ENCODE data around the gene LRRC41. TPM values are rescaled to one million over a fixed set of nuclear protein-coding genes. Genes with fewer than 3 reads are reported as not detected.
"Not testable (repeated sequence)": the region's sequence is repeated elsewhere in the genome, so short reads cannot be mapped to it uniquely, and the experiment has no call there.

Gene LRRC41
- polyA plus RNA-seq, 3 donors = 82.3 to 96.8 (median 90.6) TPM

DNA sequence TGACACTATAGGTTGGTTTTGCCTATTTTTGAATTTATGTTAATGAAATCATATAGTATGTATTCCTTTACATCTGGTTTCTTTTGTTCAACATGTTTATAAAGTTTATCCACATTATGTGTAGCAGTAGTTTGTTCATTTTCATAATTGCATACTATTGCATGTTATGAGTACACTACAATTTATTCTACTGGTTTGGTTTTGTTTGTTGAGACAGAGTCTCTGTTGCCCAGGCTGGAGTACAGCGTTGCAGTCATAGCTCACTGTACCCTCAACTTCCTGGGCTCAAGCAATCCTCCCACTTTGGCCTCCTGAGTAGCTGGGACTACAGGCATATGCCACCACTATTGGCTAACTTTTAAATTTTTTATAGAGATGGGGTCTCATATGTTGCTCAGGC, 34.8 kb downstream of the LRRC41 start:
- DNase-seq (ENCODE audit: extremely low read depth in 1 of 11, low read depth in 9 of 11, low spot score in 4 of 11) = no peak

- no peak for DNase-seq (ENCODE audit: extremely low read depth in 1 of 11, low read depth in 9 of 11, low spot score in 4 of 11)
Observed at GRCh38 chr1:46263146-46263545, 40.3 kb downstream of the LRRC41 start.

GRCh38 chr1:46262508-46262907, 40.9 kb downstream of the LRRC41 start:
- DNase-seq (ENCODE audit: extremely low read depth in 1 of 11, low read depth in 9 of 11, low spot score in 4 of 11) = no peak

GRCh38 chr1:46256523-46256922, 46.9 kb downstream of the LRRC41 start:
- DNase-seq (ENCODE audit: extremely low read depth in 1 of 11, low read depth in 9 of 11, low spot score in 4 of 11) = no peak

- no peak for DNase-seq (ENCODE audit: extremely low read depth in 1 of 11, low read depth in 9 of 11, low spot score in 4 of 11)
Observed at GRCh38 chr1:46254668-46255067, 48.7 kb downstream of the LRRC41 start.

DNA sequence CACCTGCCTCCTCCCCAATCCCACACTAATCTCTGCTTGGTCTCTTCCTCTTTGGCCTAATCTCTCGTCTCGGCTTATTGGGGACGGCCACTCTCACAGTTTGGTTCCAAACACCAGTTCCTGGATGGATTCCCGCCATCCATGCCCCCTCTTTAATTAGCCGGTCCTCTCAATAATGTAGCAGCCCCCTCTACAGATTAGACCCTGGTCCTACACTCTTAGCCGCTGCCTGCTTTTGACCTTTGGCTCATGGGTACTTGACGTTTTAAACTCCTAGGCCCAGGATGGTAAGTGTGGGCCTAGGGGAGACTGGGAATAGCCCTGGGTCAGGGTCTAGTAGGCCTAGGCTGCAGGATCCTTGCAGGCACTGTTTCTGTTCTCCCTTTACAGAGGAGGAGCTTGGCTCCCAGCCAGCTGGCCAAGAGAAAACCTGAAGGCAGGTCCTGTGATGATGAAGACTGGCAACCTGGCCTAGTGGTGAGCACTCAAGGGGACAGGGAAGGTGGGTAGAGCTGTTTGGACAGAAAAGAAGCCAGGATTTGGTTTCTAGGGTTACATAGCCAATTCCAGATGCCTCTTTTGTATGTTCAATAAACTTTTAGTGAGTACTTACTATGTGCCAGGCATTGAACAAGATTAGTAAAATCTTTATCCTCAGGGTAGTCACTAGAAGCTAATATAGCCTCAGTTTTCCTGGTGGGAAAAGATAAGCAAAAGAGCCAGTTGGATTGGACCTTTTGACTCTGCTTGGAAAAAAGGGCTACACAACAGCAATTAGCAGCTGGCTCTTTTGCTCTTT, 55.1 kb downstream of the LRRC41 start:
- peak in 3 of 11 donors; percentile 15 to 36 (median 19) for DNase-seq (ENCODE audit: extremely low read depth in 1 of 11, low read depth in 9 of 11, low spot score in 4 of 11)

GRCh38 chr1:46247436-46248121, 55.8 kb downstream of the LRRC41 start, which contains the start of gene RAD54L:
Gene RAD54L, plus strand, starts transcription at chr1:46247763. Its CDS starts 643 bp downstream, at chr1:46248406.
- DNase-seq (ENCODE audit: extremely low read depth in 1 of 11, low read depth in 9 of 11, low spot score in 4 of 11) = peak; percentile 89 to 99 (median 96)

DNA sequence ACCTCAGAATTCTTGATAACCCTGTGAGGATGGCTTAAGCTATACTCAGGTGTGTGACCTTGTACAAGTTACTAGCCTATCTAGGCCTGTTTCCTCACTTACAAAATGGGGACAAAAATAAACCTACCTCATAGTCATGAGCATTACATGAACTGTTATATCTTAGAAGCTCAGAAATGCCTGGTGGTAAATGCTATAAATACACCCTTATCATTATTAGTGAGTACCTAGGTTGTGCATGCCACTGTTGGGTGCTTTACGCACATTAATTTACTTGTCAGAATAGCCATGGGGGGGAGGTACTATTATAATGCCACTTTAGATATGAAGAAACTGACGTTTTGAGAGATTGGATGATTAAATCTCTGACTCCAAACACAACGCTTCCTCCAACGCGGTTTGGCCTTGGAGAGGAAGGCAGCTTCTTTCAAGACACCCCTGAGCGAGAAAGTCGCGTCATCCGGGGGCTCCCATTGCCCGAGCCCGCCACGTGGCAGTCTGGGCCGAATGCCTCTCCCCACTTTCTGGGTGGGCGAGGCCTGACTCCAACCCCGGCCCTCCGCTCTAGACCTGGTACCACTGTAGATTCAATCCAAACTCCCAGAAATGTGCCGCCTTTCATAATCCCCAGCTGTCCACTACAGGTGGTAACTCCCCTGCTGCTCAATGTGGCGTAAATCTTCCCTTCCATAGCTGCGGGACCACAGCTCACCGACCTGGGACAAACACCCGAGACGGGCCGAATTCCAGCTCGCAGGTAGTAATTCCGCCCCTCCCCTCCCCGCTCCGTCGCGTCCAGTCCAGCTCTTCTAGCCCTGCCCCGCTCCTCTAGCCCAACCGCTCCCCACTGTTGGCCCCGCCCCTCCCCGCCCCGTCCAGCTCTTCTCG, 56.6 kb downstream of the LRRC41 start:
- DNase-seq (ENCODE audit: extremely low read depth in 1 of 11, low read depth in 9 of 11, low spot score in 4 of 11) = peak in 5 of 11 donors; percentile 37 to 75 (median 46)

GRCh38 chr1:46246136-46246535, 57.3 kb downstream of the LRRC41 start:
- DNase-seq (ENCODE audit: extremely low read depth in 1 of 11, low read depth in 9 of 11, low spot score in 4 of 11) = not testable (repeated sequence)

DNA sequence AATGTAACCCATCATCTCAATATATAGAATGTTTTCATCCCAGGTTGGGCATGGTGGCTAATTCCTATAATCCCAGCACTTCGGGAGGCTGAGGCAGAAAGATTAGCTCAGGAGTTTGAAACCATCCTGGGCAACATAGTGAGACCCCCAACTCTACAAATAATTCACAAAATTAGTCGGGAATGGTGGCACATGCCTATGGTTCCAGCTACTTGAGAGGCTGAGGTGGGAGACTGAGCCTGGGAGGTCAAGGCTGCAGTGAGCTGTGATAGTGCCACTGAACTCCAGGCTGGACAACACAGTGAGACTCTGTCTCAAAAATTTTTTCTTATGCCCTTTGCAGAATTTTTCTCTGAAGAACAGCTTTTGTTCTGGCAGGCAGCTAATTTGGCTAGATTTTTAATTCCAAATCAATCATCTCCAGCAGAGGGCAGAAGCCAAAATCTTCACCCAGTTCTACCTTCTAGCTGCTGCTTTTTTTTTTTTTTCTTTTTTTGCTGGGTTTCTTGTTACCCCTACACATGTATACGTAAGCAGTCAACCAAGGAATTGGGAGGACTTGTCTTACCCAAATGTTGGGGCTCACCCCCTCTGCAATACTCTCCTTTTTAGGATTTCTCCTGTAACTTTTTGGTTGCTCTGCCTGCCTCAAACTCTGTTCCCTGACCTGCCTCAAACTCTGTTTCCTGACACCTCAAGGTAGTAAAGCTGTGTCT, 58.6 kb downstream of the LRRC41 start:
- no peak for DNase-seq (ENCODE audit: extremely low read depth in 1 of 11, low read depth in 9 of 11, low spot score in 4 of 11)

DNA sequence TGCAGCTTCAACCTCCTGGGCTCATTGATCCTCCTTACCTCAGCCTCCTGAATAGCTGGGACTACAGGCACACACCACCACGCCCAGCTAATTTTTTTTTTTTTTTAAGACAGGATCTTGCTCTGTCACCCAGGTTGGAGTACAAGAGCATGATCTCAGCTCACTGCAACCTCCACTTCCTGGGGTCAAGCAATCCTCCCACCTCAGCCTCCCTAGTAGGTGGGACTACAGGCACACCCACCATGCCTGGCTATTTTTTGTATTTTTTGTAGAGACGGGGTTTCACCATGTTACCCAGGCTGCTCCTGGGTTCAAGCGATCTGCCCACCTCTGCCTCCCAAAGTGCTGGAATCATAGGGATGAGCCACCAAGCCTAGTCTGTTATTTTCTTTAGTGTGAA, 59.6 kb downstream of the LRRC41 start:
- DNase-seq (ENCODE audit: extremely low read depth in 1 of 11, low read depth in 9 of 11, low spot score in 4 of 11) = not testable (repeated sequence)

- DNase-seq (ENCODE audit: extremely low read depth in 1 of 11, low read depth in 9 of 11, low spot score in 4 of 11) = no peak
Observed at GRCh38 chr1:46242918-46243317, 60.5 kb downstream of the LRRC41 start.

GRCh38 chr1:46241733-46242132, 61.7 kb downstream of the LRRC41 start:
- not testable (repeated sequence) for DNase-seq (ENCODE audit: extremely low read depth in 1 of 11, low read depth in 9 of 11, low spot score in 4 of 11)

GRCh38 chr1:46238865-46239264, 64.6 kb downstream of the LRRC41 start:
- not testable (repeated sequence) for DNase-seq (ENCODE audit: extremely low read depth in 1 of 11, low read depth in 9 of 11, low spot score in 4 of 11)

- no peak for DNase-seq (ENCODE audit: extremely low read depth in 1 of 11, low read depth in 9 of 11, low spot score in 4 of 11)
Observed at GRCh38 chr1:46236882-46237281, 66.5 kb downstream of the LRRC41 start.

DNA sequence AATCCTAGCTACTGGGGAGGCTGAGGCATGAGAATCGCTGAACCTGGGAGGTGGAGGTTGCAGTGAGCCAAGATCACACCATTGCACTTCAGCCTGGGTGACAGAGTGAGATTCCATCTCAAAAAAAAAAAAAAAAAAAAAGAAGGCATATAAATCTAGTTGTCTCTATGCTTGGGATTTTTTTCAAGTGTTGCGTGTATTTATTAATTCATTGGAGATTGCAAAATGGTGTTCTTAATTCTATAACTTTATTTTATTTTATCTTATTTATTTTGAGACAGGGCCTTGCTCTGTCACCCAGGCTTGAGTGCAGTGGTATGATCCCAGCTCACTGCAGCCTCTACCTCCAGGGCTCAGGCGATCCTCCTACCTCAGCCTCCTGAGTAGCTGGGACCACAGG, 72.2 kb downstream of the LRRC41 start:
- DNase-seq (ENCODE audit: extremely low read depth in 1 of 11, low read depth in 9 of 11, low spot score in 4 of 11) = not testable (repeated sequence)
